Midbrain (tissue), 1 donor: Measurements from ENCODE around the gene IL2RG.

Experiments
- DNase-seq: peaks from one replicate; lab custom pipeline; 2025; lab: John Stamatoyannopoulos, UW

Gene IL2RG

GRCh38 chrX:71107762-71108360 lies 3.5 kb downstream of the IL2RG start:
- no peak for DNase-seq

- DNase-seq, result no peak
Measured at GRCh38 chrX:71107245-71107644, 4.1 kb downstream of the IL2RG start.

- DNase-seq, result no peak
Measured at GRCh38 chrX:71106427-71106826, 5.0 kb downstream of the IL2RG start, which contains the start of gene CXorf65. TSS of gene CXorf65 (minus strand) at chrX:71106740. CDS start at chrX:71106556, 184 bp downstream.

GRCh38 chrX:71105628-71106027 lies 5.7 kb downstream of the IL2RG start:
- DNase-seq, result no peak

- DNase-seq, result no peak
Measured at GRCh38 chrX:71103110-71103983, 8.0 kb downstream of the IL2RG start.

- no peak for DNase-seq
Measured at GRCh38 chrX:71102292-71102691, 9.1 kb downstream of the IL2RG start.

- DNase-seq, result no peak
Measured at GRCh38 chrX:71100581-71101505, 10.5 kb downstream of the IL2RG start.

GRCh38 chrX:71099736-71100135 lies 11.6 kb downstream of the IL2RG start:
- no peak for DNase-seq

- DNase-seq, result no peak
Measured at GRCh38 chrX:71098951-71099506, 12.3 kb downstream of the IL2RG start.

GRCh38 chrX:71098302-71098701 lies 13.1 kb downstream of the IL2RG start:
- DNase-seq, result peak; percentile 32

GRCh38 chrX:71096760-71097032 lies 14.7 kb downstream of the IL2RG start:
- no peak for DNase-seq

GRCh38 chrX:71095981-71096759 lies 15.2 kb downstream of the IL2RG start:
- peak; percentile 73 for DNase-seq

GRCh38 chrX:71095555-71095980 lies 15.8 kb downstream of the IL2RG start, which contains the start of gene FOXO4:
TSS of gene FOXO4 (plus strand) at chrX:71095851. CDS start at chrX:71096529, 678 bp downstream.
- DNase-seq, result peak; percentile 88

- DNase-seq, result no peak
Measured at GRCh38 chrX:71095033-71095432, 16.3 kb downstream of the IL2RG start.

- no peak for DNase-seq
Measured at GRCh38 chrX:71091263-71091662, 20.1 kb downstream of the IL2RG start.

GRCh38 chrX:71085900-71086299 lies 25.5 kb downstream of the IL2RG start:
- DNase-seq, result no peak

- DNase-seq, result no peak
Measured at GRCh38 chrX:71082822-71083221, 28.6 kb downstream of the IL2RG start.

GRCh38 chrX:71082124-71082647 lies 29.2 kb downstream of the IL2RG start:
- no peak for DNase-seq

- DNase-seq, result no peak
Measured at GRCh38 chrX:71081330-71082123, 29.9 kb downstream of the IL2RG start.

GRCh38 chrX:71070531-71070930 lies 40.8 kb downstream of the IL2RG start:
- no peak for DNase-seq
